Thoracic aorta (tissue), 2 donors: ENCODE results near the gene AKNA. TPM values are rescaled to one million over a fixed set of nuclear protein-coding genes. Genes with fewer than 3 reads are reported as not detected.

ENCODE experiments used
- ATAC-seq: fragments of 150-250 bp; one replicate; pipeline ENCODE4 v1.8.0; 2017; ENCODE audit warnings: low read depth; ENCODE audit not compliant: insufficient number of reproducible peaks, low FRiP score
- DNase-seq: peaks from one replicate; pipeline ENCODE4 v3.0.0-alpha.2; 2020; ENCODE audit warnings: low spot score
- H3K27ac ChIP-seq, 2 donors: fragments of 200-600 bp; sonication (generic); 1 replicate in 1 of 2; 2 replicates in 1 of 2; pipeline ENCODE4 v1.5.1; 2016; ENCODE audit warnings: mild to moderate bottlenecking in 2 of 2, moderate library complexity in 2 of 2
- H3K27me3 ChIP-seq: fragments of 200-600 bp; sonication (generic); replicated peaks from 2 replicates; pipeline ENCODE4 v1.6.0; 2016; ENCODE audit warnings: mild to moderate bottlenecking; ENCODE audit not compliant: insufficient read depth
- H3K36me3 ChIP-seq: fragments of 200-600 bp; sonication (generic); one replicate; pipeline ENCODE4 v1.5.1; 2016
- H3K4me1 ChIP-seq, 2 donors: fragments of 200-600 bp; sonication (generic); 1 replicate in 1 of 2; 2 replicates in 1 of 2; pipeline versions ENCODE4 v1.5.1 to v1.6.0; 2016; ENCODE audit warnings: low read depth in 2 of 2, mild to moderate bottlenecking in 1 of 2; ENCODE audit not compliant: control insufficient read depth in 1 of 2
- H3K4me3 ChIP-seq: fragments of 200-600 bp; sonication (generic); 2 replicates; pipeline ENCODE4 v1.5.1; 2016; ENCODE audit warnings: mild to moderate bottlenecking
- H3K9me3 ChIP-seq: fragments of 200-600 bp; sonication (generic); 2 replicates; pipeline ENCODE4 v1.5.1; 2016
- CTCF ChIP-seq: fragments of 200-600 bp; sonication (generic); IDR thresholded peaks from one replicate; pipeline ENCODE4 v1.5.1; 2019; ENCODE audit warnings: antibody characterized with exemption
- total RNA-seq, 2 donors: library from RNA; depleted of rRNA; stranded (reverse); fragments of >200 nt; gene quantifications; one replicate each; pipeline versions ENCODE4 v1.1.0 to v1.2.3, GENCODE V29; 2016

Gene AKNA
- total RNA-seq, 2 donors from 2014 or later, result 34.8 to 68.5 TPM

- Histone ChIP-seq H3K36me3 (peaks cover 16% of the 10 kb centered on the region), H3K27me3 (no peaks in the 10 kb centered on the region), H3K4me1 (peaks cover 6 to 18% of the 10 kb centered on the region in 2 donors), H3K9me3 (no peaks in the 10 kb centered on the region), H3K4me3 (no peak overlapping the region), H3K27ac (no peak overlapping the region)
- TF ChIP-seq CTCF, result no peak
- ATAC-seq, result no peak
- DNase-seq, result no peak
These were observed 75.3 kb downstream of the AKNA start for GRCh38 chr9:114312513-114312875.

GRCh38 chr9:114311571-114312512 lies 75.9 kb downstream of the AKNA start:
- Histone ChIP-seq H3K4me3 (no peak overlapping the region), H3K4me1 (peaks cover 6 to 18% of the 10 kb centered on the region in 2 donors), H3K27me3 (no peaks in the 10 kb centered on the region), H3K9me3 (no peaks in the 10 kb centered on the region), H3K36me3 (peaks cover 19% of the 10 kb centered on the region), H3K27ac (no peak overlapping the region)
- TF ChIP-seq CTCF, result no peak
- no peak for ATAC-seq
- DNase-seq, result no peak

- H3K9me3 ChIP-seq, result no peaks in the 10 kb centered on the region
- no peaks in the 10 kb centered on the region for H3K27me3 ChIP-seq
- no peak for TF ChIP-seq CTCF
- H3K4me1 ChIP-seq, result peaks cover 6 to 18% of the 10 kb centered on the region in 2 donors
- DNase-seq (no peak), ATAC-seq (no peak)
- H3K36me3 ChIP-seq, result peaks cover 19% of the 10 kb centered on the region
- H3K4me3 ChIP-seq, result no peak overlapping the region
- no peak overlapping the region for H3K27ac ChIP-seq
These were observed 77.0 kb downstream of the AKNA start for GRCh38 chr9:114310471-114311450.

- ATAC-seq, result no peak
- no peak for TF ChIP-seq CTCF
- Histone ChIP-seq H3K27me3 (no peaks in the 10 kb centered on the region), H3K9me3 (no peaks in the 10 kb centered on the region), H3K4me3 (no peak overlapping the region), H3K4me1 (peaks cover 0 to 6% of the 10 kb centered on the region in 2 donors), H3K27ac (no peak overlapping the region), H3K36me3 (peaks cover 24% of the 10 kb centered on the region)
- DNase-seq, result no peak
These were observed 78.7 kb downstream of the AKNA start for GRCh38 chr9:114309096-114309495.
